IMR-90 (cell line): ENCODE results near the gene CAPN10.

Experiments
- BHLHE40 ChIP-seq: fragments of 150-350 bp; IDR thresholded peaks from 2 replicates; pipeline ENCODE4 v1.6.1; 2016; ENCODE audit warnings: mild to moderate bottlenecking, low read depth, low read length
- CEBPB ChIP-seq: IDR thresholded peaks from 2 replicates; pipeline ENCODE4 v1.6.1; 2012; ENCODE audit warnings: low read depth, low read length, improper control_type of control experiment
- FOS ChIP-seq: fragments of 150-350 bp; IDR thresholded peaks from 2 replicates; pipeline ENCODE4 v1.6.1; 2016; ENCODE audit warnings: low read depth, low read length
- MAFK ChIP-seq: IDR thresholded peaks from 2 replicates; pipeline ENCODE4 v1.6.1; 2012; ENCODE audit warnings: low read depth, low read length, improper control_type of control experiment
- MAZ ChIP-seq: IDR thresholded peaks from 2 replicates; pipeline ENCODE4 v1.6.1; 2012; ENCODE audit warnings: low read depth, mild to moderate bottlenecking, low read length, improper control_type of control experiment, moderate library complexity, borderline replicate concordance
- POLR2A ChIP-seq: IDR thresholded peaks from 2 replicates; pipeline ENCODE4 v1.6.1; 2012; ENCODE audit warnings: mild to moderate bottlenecking, low read depth, low read length
- RAD21 ChIP-seq: IDR thresholded peaks from 2 replicates; pipeline ENCODE4 v1.6.1; 2012; ENCODE audit warnings: low read length, improper control_type of control experiment
- RCOR1 ChIP-seq: IDR thresholded peaks from 2 replicates; pipeline ENCODE4 v1.6.1; 2012; ENCODE audit warnings: mild to moderate bottlenecking, low read length, improper control_type of control experiment; ENCODE audit not compliant: insufficient replicate concordance
- RFX5 ChIP-seq: IDR thresholded peaks from 2 replicates; pipeline ENCODE4 v1.8.0; 2012; ENCODE audit warnings: low read depth, mild to moderate bottlenecking, low read length, moderate library complexity
- SMC3 ChIP-seq: fragments of 150-350 bp; IDR thresholded peaks from 2 replicates; pipeline ENCODE4 v1.6.1; 2016; ENCODE audit warnings: low read depth, mild to moderate bottlenecking, antibody characterized with exemption, low read length, moderate library complexity
- TF ChIP-seq, protein P1 (sequence below): conservative IDR thresholded peaks from 2 replicates; pipeline ENCODE4 v1.5.1; 2012; ENCODE audit warnings: mild to moderate bottlenecking, low read depth, low read length, improper control_type of control experiment
- TF ChIP-seq, protein P2 (sequence below): fragments of 150-350 bp; IDR thresholded peaks from 2 replicates; pipeline ENCODE4 v1.6.1; 2016; ENCODE audit warnings: low read depth, mild to moderate bottlenecking, low read length, moderate library complexity, borderline replicate concordance
- TF ChIP-seq, protein P3 (sequence below): fragments of 150-350 bp; IDR thresholded peaks from 2 replicates; pipeline ENCODE4 v1.6.1; 2017; ENCODE audit warnings: mild to moderate bottlenecking, antibody characterized with exemption, low read length, low read depth

DNA sequence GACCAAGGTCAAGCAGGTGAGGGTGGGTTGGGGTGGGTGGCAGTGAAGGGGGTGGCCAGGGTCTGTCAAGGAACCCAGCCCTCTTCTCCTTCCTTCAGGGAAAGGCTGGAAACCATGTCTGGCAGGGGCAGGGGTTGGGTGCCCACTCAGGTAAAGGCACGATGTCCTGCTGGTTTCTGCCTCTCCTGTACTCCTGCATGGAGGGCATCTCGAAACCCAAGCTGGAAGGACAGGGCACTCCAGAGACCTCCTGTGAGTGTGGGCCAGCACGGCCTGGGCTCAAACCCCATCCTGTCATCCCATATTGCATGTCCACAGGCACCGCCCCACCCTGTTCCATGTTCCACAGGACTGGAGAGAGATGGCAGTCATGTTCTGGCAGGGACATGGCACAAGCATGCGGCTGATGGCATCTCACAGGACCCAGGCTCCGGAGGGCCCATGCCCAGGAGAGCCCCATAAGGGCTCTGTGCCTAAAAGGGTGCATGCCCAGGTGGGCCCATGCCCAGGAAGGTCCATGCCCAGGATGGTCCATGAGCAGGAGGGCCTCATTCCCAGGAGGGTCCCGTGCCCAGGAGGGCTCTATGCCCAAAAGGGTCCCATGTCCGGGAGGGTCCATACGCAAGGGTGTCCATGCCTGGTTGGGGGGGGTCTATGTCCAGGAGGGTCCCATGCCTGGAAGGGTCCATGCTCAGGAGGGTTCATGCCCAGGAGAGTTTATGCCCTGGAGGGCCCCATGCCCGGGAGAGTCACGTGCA lies 45.2 kb downstream of the CAPN10 start:
- TF ChIP-seq, protein P1, sequence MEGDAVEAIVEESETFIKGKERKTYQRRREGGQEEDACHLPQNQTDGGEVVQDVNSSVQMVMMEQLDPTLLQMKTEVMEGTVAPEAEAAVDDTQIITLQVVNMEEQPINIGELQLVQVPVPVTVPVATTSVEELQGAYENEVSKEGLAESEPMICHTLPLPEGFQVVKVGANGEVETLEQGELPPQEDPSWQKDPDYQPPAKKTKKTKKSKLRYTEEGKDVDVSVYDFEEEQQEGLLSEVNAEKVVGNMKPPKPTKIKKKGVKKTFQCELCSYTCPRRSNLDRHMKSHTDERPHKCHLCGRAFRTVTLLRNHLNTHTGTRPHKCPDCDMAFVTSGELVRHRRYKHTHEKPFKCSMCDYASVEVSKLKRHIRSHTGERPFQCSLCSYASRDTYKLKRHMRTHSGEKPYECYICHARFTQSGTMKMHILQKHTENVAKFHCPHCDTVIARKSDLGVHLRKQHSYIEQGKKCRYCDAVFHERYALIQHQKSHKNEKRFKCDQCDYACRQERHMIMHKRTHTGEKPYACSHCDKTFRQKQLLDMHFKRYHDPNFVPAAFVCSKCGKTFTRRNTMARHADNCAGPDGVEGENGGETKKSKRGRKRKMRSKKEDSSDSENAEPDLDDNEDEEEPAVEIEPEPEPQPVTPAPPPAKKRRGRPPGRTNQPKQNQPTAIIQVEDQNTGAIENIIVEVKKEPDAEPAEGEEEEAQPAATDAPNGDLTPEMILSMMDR: no peak
- no peak for TF ChIP-seq MAZ
- no peak for TF ChIP-seq BHLHE40
- no peak for TF ChIP-seq POLR2A
- TF ChIP-seq, protein P2, sequence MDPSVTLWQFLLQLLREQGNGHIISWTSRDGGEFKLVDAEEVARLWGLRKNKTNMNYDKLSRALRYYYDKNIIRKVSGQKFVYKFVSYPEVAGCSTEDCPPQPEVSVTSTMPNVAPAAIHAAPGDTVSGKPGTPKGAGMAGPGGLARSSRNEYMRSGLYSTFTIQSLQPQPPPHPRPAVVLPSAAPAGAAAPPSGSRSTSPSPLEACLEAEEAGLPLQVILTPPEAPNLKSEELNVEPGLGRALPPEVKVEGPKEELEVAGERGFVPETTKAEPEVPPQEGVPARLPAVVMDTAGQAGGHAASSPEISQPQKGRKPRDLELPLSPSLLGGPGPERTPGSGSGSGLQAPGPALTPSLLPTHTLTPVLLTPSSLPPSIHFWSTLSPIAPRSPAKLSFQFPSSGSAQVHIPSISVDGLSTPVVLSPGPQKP: no peak
- no peak for TF ChIP-seq RAD21
- no peak for TF ChIP-seq CEBPB
- TF ChIP-seq RCOR1: no peak
- no peak for TF ChIP-seq MAFK
- no peak for TF ChIP-seq SMC3
- no peak for TF ChIP-seq RFX5
- no peak for TF ChIP-seq FOS
- TF ChIP-seq, protein P3, sequence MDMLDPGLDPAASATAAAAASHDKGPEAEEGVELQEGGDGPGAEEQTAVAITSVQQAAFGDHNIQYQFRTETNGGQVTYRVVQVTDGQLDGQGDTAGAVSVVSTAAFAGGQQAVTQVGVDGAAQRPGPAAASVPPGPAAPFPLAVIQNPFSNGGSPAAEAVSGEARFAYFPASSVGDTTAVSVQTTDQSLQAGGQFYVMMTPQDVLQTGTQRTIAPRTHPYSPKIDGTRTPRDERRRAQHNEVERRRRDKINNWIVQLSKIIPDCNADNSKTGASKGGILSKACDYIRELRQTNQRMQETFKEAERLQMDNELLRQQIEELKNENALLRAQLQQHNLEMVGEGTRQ: no peak
